Right cardiac atrium (tissue), 5 donors: ENCODE data around the gene GATAD2A. TPM values are rescaled to one million over a fixed set of nuclear protein-coding genes. Genes with fewer than 3 reads are reported as not detected.

Source experiments
- ATAC-seq, 2 donors: fragments of 200-7000 bp; cut with Tn5 transposase; one replicate each; pipeline versions ENCODE4 v1.8.0 to v1.9.1; 2020; ENCODE audit warnings: moderate library complexity in 2 of 2, mild to moderate bottlenecking in 1 of 2
- DNase-seq, 3 donors: peaks; one replicate each; pipeline ENCODE4 v3.0.0-alpha.2; 2020
- H3K27ac ChIP-seq: one replicate; pipeline ENCODE4 v1.5.1; 2013; ENCODE audit warnings: mild to moderate bottlenecking, low read length, control low read depth, moderate library complexity
- H3K27me3 ChIP-seq: one replicate; pipeline ENCODE4 v1.6.1; 2013; ENCODE audit not compliant: control insufficient read depth, insufficient read depth
- H3K4me1 ChIP-seq: one replicate; pipeline ENCODE4 v1.6.1; 2013; ENCODE audit warnings: low read length; ENCODE audit not compliant: control insufficient read depth, insufficient read depth
- H3K4me3 ChIP-seq: one replicate; pipeline ENCODE4 v1.5.1; 2013; ENCODE audit warnings: low read length, control low read depth
- H3K9me3 ChIP-seq: one replicate; pipeline ENCODE4 v1.6.1; 2013; ENCODE audit warnings: low read length; ENCODE audit not compliant: control insufficient read depth
- WGBS: extraction: QIAGEN DNeasy Blood & Tissue Kit; methylation state at CpG from one replicate; pipeline ENCODE4 v1.1.7; 2013; 5-methylcytosine and 5-hydroxymethylcytosine counted together
- intact Hi-C, 4 donors: fragments of 100-400 bp; cut with DNase I; formaldehyde crosslinking; loops; one replicate each; pipeline versions ENCODE4 v1.11.0 to v1.14.0; 2022 to 2023
- long read RNA-seq, 4 donors: library from polyadenylated mRNA; unstranded; transcript quantifications; one replicate each; pipeline ENCODE4 v2.0.0, GENCODE V29; 2020 to 2021
- polyA plus RNA-seq: library from polyadenylated mRNA; stranded (reverse); fragments of 200-250 nt; gene quantifications from one replicate; pipeline ENCODE4 v1.2.3, GENCODE V29; 2013
- total RNA-seq, 4 donors: library from RNA; stranded (reverse); fragmentation: NEBNext Ultra II Directional; extraction: Animal tissue kit (Norgen Biotek cat#: 25700); gene quantifications; one replicate each; pipeline ENCODE4 v1.2.1, GENCODE V29; 2021
- donor health status: healthy with polysubstance abuse.
- donor health status: DM: no; HTN: yes; CAD: no.
- donor health status: DM: no; HTN: no; CAD: no.
- donor health status: DM: no; HTN: yes; CAD: no; lungs with severe emphysema.
- donor health status: DM: yes; HTN: yes; CAD: no.

The GATAD2A gene
- 10 to 100 TPM; 31.4 to 53.9 (median 36.0) TPM for total RNA-seq
- 12.2 TPM for polyA plus RNA-seq
- long read RNA-seq, donor 1, partial matches to known transcripts, result 5 of 29 reads
- long read RNA-seq, donor 1, other reads (novel, unspliced or antisense), result 24 of 29 reads
- long read RNA-seq, donor 2, partial matches to known transcripts, result 4 of 9 reads
- long read RNA-seq, donor 2, other reads (novel, unspliced or antisense), result 5 of 9 reads
- long read RNA-seq, donor 3, partial matches to known transcripts, result 29 of 45 reads
- long read RNA-seq, donor 3, other reads (novel, unspliced or antisense), result 16 of 45 reads
- long read RNA-seq, donor 4, partial matches to known transcripts, result 0 of 3 reads
- long read RNA-seq, donor 4, other reads (novel, unspliced or antisense), result 3 of 3 reads

GRCh38 chr19:19404879-19405860 lies at the start of gene GATAD2A:
GATAD2A (plus strand) TSS chr19:19405675; CDS start chr19:19465346, 59,671 bp downstream.
- WGBS, result 1% methylated on average over 90 of the region's 90 CpGs
- intact Hi-C loops, result loop anchor here in 1 of 4 donors (10.0 kb wide), 1 partner anchor 80 kb away; no protein-coding TSS in a partner anchor
- Histone ChIP-seq H3K9me3 (no peaks in the 10 kb centered on the region), H3K4me3 (peak within 1 kb of the TSS; percentile 89), H3K27ac (peak within 1 kb of the TSS; percentile 82), H3K4me1 (peaks cover 12% of the 10 kb centered on the region), H3K27me3 (no peaks in the 10 kb centered on the region)
- peak; percentile 96 to 98 (median 97) for DNase-seq
- peak; percentile 96 for ATAC-seq

GRCh38 chr19:19356500-19356899 lies 49.0 kb upstream of the GATAD2A start:
- no peak overlapping the region for H3K4me3 ChIP-seq
- no peaks in the 10 kb centered on the region for H3K27me3 ChIP-seq
- H3K27ac ChIP-seq, result no peak overlapping the region
- H3K4me1 ChIP-seq, result no peaks in the 10 kb centered on the region
- 89% methylated on average over 11 of the region's 11 CpGs for WGBS
- ATAC-seq (no peak), DNase-seq (no peak)
- intact Hi-C loops, result no loop called here
- H3K9me3 ChIP-seq, result no peaks in the 10 kb centered on the region

- no peak for ATAC-seq
- WGBS, result 89% methylated on average over 13 of the region's 13 CpGs
These were observed 48.4 kb upstream of the GATAD2A start for GRCh38 chr19:19356901-19357566.

GRCh38 chr19:19361075-19361594 lies 44.3 kb upstream of the GATAD2A start:
- Histone ChIP-seq H3K4me3 (no peak overlapping the region), H3K4me1 (no peaks in the 10 kb centered on the region), H3K27me3 (no peaks in the 10 kb centered on the region), H3K9me3 (no peaks in the 10 kb centered on the region), H3K27ac (no peak overlapping the region)
- intact Hi-C loops, result no loop called here
- DNase-seq (peak; percentile 83 to 92 (median 85)), ATAC-seq (peak; percentile 77 to 79)
- 10% methylated on average over 14 of the region's 14 CpGs for WGBS

More at GRCh38 chr19:19356901-19357566, 48.4 kb upstream of the GATAD2A start:
- H3K4me1 ChIP-seq, result no peaks in the 10 kb centered on the region
- no peak overlapping the region for H3K27ac ChIP-seq
- H3K9me3 ChIP-seq, result no peaks in the 10 kb centered on the region
- no peak for DNase-seq
- intact Hi-C loops, result no loop called here
- H3K4me3 ChIP-seq, result no peak overlapping the region
- H3K27me3 ChIP-seq, result no peaks in the 10 kb centered on the region

- WGBS, result 86% methylated on average over 4 of the region's 4 CpGs
- Histone ChIP-seq H3K27me3 (no peaks in the 10 kb centered on the region), H3K4me1 (no peaks in the 10 kb centered on the region), H3K4me3 (no peak overlapping the region), H3K9me3 (no peaks in the 10 kb centered on the region), H3K27ac (no peak overlapping the region)
- intact Hi-C loops, result no loop called here
- DNase-seq (no peak), ATAC-seq (no peak)
These were observed 43.4 kb upstream of the GATAD2A start for GRCh38 chr19:19362075-19362474.

GRCh38 chr19:19366434-19367396 lies 38.8 kb upstream of the GATAD2A start:
- ATAC-seq, result peak; percentile 81 to 82
- no peak overlapping the region for H3K27ac ChIP-seq
- H3K27me3 ChIP-seq, result no peaks in the 10 kb centered on the region
- DNase-seq, result peak; percentile 58 to 88 (median 85)
- no peaks in the 10 kb centered on the region for H3K9me3 ChIP-seq
- intact Hi-C loops, result loop anchor here in 3 of 4 donors (5.0 kb wide), 1 partner anchor 126 kb away; no protein-coding TSS in a partner anchor
- H3K4me1 ChIP-seq, result no peaks in the 10 kb centered on the region
- WGBS, result 47% methylated on average over 18 of the region's 18 CpGs
- H3K4me3 ChIP-seq, result no peak overlapping the region

- Histone ChIP-seq H3K27me3 (no peaks in the 10 kb centered on the region), H3K4me3 (no peak overlapping the region), H3K27ac (no peak overlapping the region), H3K9me3 (no peaks in the 10 kb centered on the region), H3K4me1 (peaks cover 2% of the 10 kb centered on the region)
- DNase-seq (no peak), ATAC-seq (no peak)
- WGBS, result 84% methylated on average over 7 of the region's 7 CpGs
- intact Hi-C loops, result loop anchor here in 3 of 4 donors (5.0 kb wide), 1 partner anchor 124 kb away; no protein-coding TSS in a partner anchor
These were observed 37.4 kb upstream of the GATAD2A start for GRCh38 chr19:19368087-19368486.

GRCh38 chr19:19371059-19371458 lies 34.4 kb upstream of the GATAD2A start:
- Histone ChIP-seq H3K4me1 (peaks cover 2% of the 10 kb centered on the region), H3K27me3 (no peaks in the 10 kb centered on the region), H3K9me3 (no peaks in the 10 kb centered on the region), H3K4me3 (no peak overlapping the region), H3K27ac (no peak overlapping the region)
- peak in 1 of 2 donors; percentile 25 for ATAC-seq
- DNase-seq, result no peak
- whole genome bisulfite sequencing, result 65% methylated on average over 8 of the region's 8 CpGs
- intact Hi-C loops, result no loop called here

GRCh38 chr19:19372656-19373416 lies 32.6 kb upstream of the GATAD2A start:
- peak overlapping the region; percentile 93 for H3K27ac ChIP-seq
- peaks cover 6% of the 10 kb centered on the region for H3K4me1 ChIP-seq
- intact Hi-C loops, result no loop called here
- ATAC-seq (peak; percentile 93 to 96), DNase-seq (peak; percentile 72 to 86 (median 83))
- no peak overlapping the region for H3K4me3 ChIP-seq
- no peaks in the 10 kb centered on the region for H3K9me3 ChIP-seq
- H3K27me3 ChIP-seq, result no peaks in the 10 kb centered on the region
- WGBS, result 52% methylated on average over 8 of the region's 8 CpGs
